Suprapubic skin (tissue), 4 donors: ENCODE results near the gene EOLA2. TPM values are rescaled to one million over a fixed set of nuclear protein-coding genes. Genes with fewer than 3 reads are reported as not detected.

Experiments used
- DNase-seq, 2 donors: peaks; one replicate each; pipeline ENCODE4 v3.0.0-alpha.2; 2019; ENCODE audit warnings: low spot score in 2 of 2
- H3K27ac ChIP-seq: fragments of 200-600 bp; sonication (generic); one replicate; pipeline ENCODE4 v1.5.1; 2019
- H3K27me3 ChIP-seq: fragments of 200-600 bp; sonication (generic); one replicate; pipeline ENCODE4 v1.5.1; 2019
- H3K36me3 ChIP-seq: fragments of 200-600 bp; sonication (generic); one replicate; pipeline ENCODE4 v1.5.1; 2019
- H3K4me1 ChIP-seq: fragments of 200-600 bp; sonication (generic); one replicate; pipeline ENCODE4 v1.5.1; 2019
- H3K4me3 ChIP-seq: fragments of 200-600 bp; sonication (generic); one replicate; pipeline ENCODE4 v1.5.1; 2019; ENCODE audit warnings: mild to moderate bottlenecking
- H3K9me3 ChIP-seq: fragments of 200-600 bp; sonication (generic); one replicate; pipeline ENCODE4 v1.5.1; 2019
- EP300 ChIP-seq: sonication (generic); formaldehyde crosslinking; IDR thresholded peaks from one replicate; pipeline ENCODE4 v1.6.1; 2017; ENCODE audit warnings: antibody characterized with exemption
- POLR2A ChIP-seq, 2 donors: fragments of 450-650 bp; IDR thresholded peaks; one replicate each; pipeline ENCODE4 v1.6.1; 2017; ENCODE audit warnings: antibody characterized with exemption in 2 of 2, mild to moderate bottlenecking in 2 of 2, moderate library complexity in 2 of 2
- POLR2AphosphoS5 ChIP-seq, 3 donors: sonication (generic); formaldehyde crosslinking; IDR thresholded peaks; one replicate each; pipeline ENCODE4 v1.6.1; 2017; ENCODE audit warnings: antibody characterized with exemption in 3 of 3
- WGBS: methylation state at CpG from one replicate; pipeline ENCODE4 v1.1.5; 2018; 5-methylcytosine and 5-hydroxymethylcytosine counted together
- total RNA-seq, 4 donors: library from RNA; depleted of rRNA; stranded (reverse); fragments of >200 nt; gene quantifications; one replicate each; pipeline ENCODE4 v1.1.0, GENCODE V29; 2016
- TF ChIP-seq, protein P1 (sequence below), 2 donors: fragments of 200-600 bp in 1 of 2; fragments of 450-650 bp in 1 of 2; sonication (generic) in 1 of 2; IDR thresholded peaks; one replicate each; pipeline ENCODE4 v1.5.1; 2016 to 2019; ENCODE audit warnings: antibody characterized with exemption in 2 of 2, mild to moderate bottlenecking in 1 of 2, moderate library complexity in 1 of 2

EOLA2 gene
- total RNA-seq = 10 to 100 TPM; 15.3 to 49.2 (median 20.1) TPM

DNA sequence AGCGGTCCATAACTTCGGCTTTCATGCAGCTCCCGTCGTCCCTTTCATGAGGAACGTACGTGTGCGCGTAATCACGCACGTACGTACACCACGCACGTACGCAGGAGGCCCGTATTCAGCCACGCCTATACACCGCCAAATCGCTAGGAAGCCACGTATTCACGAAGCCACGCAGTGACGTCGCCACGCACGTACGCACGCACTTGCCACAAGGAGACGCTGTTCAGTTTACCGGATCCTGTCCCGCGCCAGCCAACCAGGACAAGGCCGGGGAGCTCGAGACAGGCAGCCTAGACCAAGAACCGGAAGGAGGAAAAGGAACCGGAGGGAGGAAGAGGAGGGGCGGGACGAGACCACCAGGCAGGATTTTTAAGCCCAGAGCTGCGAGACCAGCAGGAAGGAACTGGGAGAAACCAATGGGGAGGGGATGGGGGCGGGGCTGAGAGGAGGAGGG lies at the start of gene EOLA2:
Gene EOLA2 (minus strand): TSS at position 65 of the 454 bp plus-strand sequence. CDS start 4,617 bp downstream, outside the sequence.
- Histone ChIP-seq H3K4me3 (peak within 1 kb of the TSS; percentile 62), H3K27me3 (no peaks in the 10 kb centered on the region), H3K9me3 (no peaks in the 10 kb centered on the region), H3K36me3 (peaks cover 5% of the 10 kb centered on the region), H3K4me1 (peaks cover 6% of the 10 kb centered on the region), H3K27ac (peak within 1 kb of the TSS; percentile 94)
- WGBS = 73% methylated on average over 38 of the region's 39 CpGs
- peak; percentile 96 to 97 for DNase-seq
- TF ChIP-seq EP300 (peak; percentile 98), POLR2AphosphoS5 (IDR thresholded peaks at IDR 0.05) (peak in 2 of 3 donors; percentile 49 to 76), POLR2A (IDR thresholded peaks at IDR 0.05) (peak in 1 of 2 donors; percentile 44)
- TF ChIP-seq, protein P1, sequence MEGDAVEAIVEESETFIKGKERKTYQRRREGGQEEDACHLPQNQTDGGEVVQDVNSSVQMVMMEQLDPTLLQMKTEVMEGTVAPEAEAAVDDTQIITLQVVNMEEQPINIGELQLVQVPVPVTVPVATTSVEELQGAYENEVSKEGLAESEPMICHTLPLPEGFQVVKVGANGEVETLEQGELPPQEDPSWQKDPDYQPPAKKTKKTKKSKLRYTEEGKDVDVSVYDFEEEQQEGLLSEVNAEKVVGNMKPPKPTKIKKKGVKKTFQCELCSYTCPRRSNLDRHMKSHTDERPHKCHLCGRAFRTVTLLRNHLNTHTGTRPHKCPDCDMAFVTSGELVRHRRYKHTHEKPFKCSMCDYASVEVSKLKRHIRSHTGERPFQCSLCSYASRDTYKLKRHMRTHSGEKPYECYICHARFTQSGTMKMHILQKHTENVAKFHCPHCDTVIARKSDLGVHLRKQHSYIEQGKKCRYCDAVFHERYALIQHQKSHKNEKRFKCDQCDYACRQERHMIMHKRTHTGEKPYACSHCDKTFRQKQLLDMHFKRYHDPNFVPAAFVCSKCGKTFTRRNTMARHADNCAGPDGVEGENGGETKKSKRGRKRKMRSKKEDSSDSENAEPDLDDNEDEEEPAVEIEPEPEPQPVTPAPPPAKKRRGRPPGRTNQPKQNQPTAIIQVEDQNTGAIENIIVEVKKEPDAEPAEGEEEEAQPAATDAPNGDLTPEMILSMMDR (IDR thresholded peaks at IDR 0.05) = peak in 1 of 2 donors; percentile 61

DNA sequence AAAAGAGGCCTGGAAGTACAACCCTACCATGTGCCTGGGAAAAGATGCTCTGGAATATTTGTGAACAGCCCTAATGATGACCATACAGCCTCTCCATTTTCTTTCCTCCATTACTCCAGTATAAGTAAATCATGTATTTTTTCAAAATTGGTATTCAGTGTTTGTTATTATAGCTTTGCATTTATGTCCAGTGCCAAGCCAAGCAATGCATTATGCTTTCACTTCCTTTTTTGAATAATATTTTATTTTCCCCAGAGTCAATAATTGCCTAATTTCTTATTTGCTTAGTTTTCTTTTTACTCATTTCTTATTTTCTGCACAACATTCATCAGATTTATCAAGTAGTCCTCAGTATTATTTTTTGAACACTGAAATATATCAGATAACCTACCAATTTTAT lies 49.3 kb upstream of the EOLA2 start:
- H3K27ac ChIP-seq = no peak overlapping the region
- H3K4me3 ChIP-seq = no peak overlapping the region
- H3K36me3 ChIP-seq = no peaks in the 10 kb centered on the region
- peaks cover 2% of the 10 kb centered on the region for H3K4me1 ChIP-seq
- DNase-seq = no peak
- TF ChIP-seq, protein P1 (IDR thresholded peaks at IDR 0.05) = no peak
- H3K27me3 ChIP-seq = no peaks in the 10 kb centered on the region
- H3K9me3 ChIP-seq = no peaks in the 10 kb centered on the region

DNA sequence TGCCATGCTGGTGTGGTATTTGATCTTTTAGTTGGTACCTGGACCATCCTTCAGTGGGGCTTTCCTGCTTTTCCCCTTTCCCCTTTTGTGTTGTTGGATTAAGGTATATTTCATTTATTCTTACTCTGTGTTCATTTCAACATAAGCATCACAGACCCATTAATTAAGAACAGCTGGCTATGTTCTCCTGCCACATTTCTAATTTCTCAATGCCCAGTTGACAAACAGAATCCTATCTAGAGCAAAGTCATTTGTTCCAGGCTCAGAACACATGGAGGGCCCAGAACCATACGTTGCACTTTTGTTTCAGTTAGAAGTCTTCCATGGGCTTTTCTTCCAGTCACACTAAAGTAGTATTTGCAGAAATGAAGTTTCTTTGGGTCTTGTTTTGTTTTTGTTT lies 46.1 kb upstream of the EOLA2 start:
- TF ChIP-seq POLR2A (IDR thresholded peaks at IDR 0.05) (no peak), POLR2AphosphoS5 (IDR thresholded peaks at IDR 0.05) (no peak), EP300 (no peak)
- TF ChIP-seq, protein P1 (IDR thresholded peaks at IDR 0.05) = no peak
- no peaks in the 10 kb centered on the region for H3K27me3 ChIP-seq

DNA sequence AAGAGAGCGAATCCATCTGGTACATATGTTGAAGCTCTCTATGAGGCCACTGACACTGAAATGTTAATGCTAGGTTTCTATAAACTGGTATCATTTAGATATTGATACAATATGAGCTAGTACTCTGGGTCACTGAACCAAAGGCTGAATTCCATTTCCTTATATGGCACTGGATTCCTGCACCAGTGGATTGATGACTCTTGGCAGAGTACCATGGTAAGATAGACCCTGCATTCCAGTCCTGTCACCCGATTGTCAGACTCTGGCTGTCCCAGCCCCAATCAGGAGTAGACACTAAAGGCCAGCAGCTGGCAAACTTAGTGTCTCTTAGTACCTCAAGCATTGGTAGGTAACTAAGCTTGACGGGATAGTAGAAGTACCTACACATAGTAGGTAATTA lies 44.0 kb upstream of the EOLA2 start:
- TF ChIP-seq, protein P1 (IDR thresholded peaks at IDR 0.05) = no peak
- TF ChIP-seq EP300 (no peak), POLR2AphosphoS5 (IDR thresholded peaks at IDR 0.05) (no peak), POLR2A (IDR thresholded peaks at IDR 0.05) (no peak)
- no peaks in the 10 kb centered on the region for H3K27me3 ChIP-seq
- no peak for DNase-seq
- no peak overlapping the region for H3K27ac ChIP-seq
- H3K4me1 ChIP-seq = peaks cover 7% of the 10 kb centered on the region
- no peak overlapping the region for H3K4me3 ChIP-seq
- WGBS = 60% methylated on average over 3 of the region's 3 CpGs
- H3K9me3 ChIP-seq = no peaks in the 10 kb centered on the region
- H3K36me3 ChIP-seq = no peaks in the 10 kb centered on the region

More for the DNA sequence above, 46.1 kb upstream of the EOLA2 start:
- Histone ChIP-seq H3K36me3 (no peaks in the 10 kb centered on the region), H3K9me3 (no peaks in the 10 kb centered on the region), H3K27ac (no peak overlapping the region), H3K4me3 (no peak overlapping the region), H3K4me1 (peaks cover 7% of the 10 kb centered on the region)
- DNase-seq = no peak
- 62% methylated on average over 1 of the region's 1 CpG for WGBS

DNA sequence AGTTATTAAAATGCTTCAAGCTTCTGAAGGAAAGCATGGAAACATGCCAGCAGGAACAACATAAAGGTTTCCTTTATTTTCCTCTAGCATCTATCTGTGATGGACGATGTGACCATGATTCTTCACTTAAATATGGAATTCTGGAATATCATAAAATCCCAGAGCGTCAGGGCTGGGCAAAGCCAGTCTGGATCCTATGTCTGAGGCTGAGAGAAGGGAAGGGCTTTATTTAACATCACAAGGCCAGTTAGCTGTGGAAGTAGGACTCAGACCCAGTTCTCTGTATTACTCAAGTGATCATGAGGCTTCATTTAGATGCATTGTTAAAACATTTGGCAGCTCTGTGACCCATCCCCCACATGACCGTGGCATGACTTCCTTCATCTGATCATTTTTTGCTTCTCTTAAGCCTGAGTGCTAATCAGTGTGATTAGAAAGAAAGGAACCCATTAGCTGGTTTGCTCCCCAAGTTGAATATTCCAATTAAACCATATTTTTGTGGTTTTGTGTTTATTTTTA lies 40.9 kb upstream of the EOLA2 start:
- DNase-seq = no peak
- Histone ChIP-seq H3K9me3 (no peaks in the 10 kb centered on the region), H3K36me3 (no peaks in the 10 kb centered on the region), H3K27ac (no peak overlapping the region), H3K27me3 (no peaks in the 10 kb centered on the region), H3K4me1 (peaks cover 7% of the 10 kb centered on the region), H3K4me3 (no peak overlapping the region)
- no peak for TF ChIP-seq EP300
- TF ChIP-seq POLR2A (IDR thresholded peaks at IDR 0.05) = no peak
- TF ChIP-seq, protein P1 (IDR thresholded peaks at IDR 0.05) = no peak
- TF ChIP-seq POLR2AphosphoS5 (IDR thresholded peaks at IDR 0.05) = no peak
- 64% methylated on average over 3 of the region's 3 CpGs for WGBS
